Mesenchymal stem cell (in vitro differentiated cells and primary cell): ENCODE data around the gene HOXD4.

ENCODE experiments used
- DNase-seq: peaks from one replicate; pipeline ENCODE4 v3.0.0-alpha.2; 2013
- H2AFZ ChIP-seq: one replicate; pipeline ENCODE4 v1.6.1; 2013; ENCODE audit warnings: low read depth, mild to moderate bottlenecking, control low read depth, inconsistent platforms, low read length, moderate library complexity
- H2AK5ac ChIP-seq: 2 replicates; pipeline ENCODE4 v1.6.1; 2013; ENCODE audit warnings: low read length, moderate library complexity, mild to moderate bottlenecking, inconsistent platforms; ENCODE audit not compliant: severe bottlenecking
- H2BK120ac ChIP-seq: one replicate; pipeline ENCODE4 v1.6.1; 2013; ENCODE audit warnings: low read depth, mild to moderate bottlenecking, inconsistent platforms, low read length, moderate library complexity
- H2BK12ac ChIP-seq, 2 experiments: one replicate each; pipeline ENCODE4 v1.6.1; 2013; ENCODE audit warnings: inconsistent platforms in 2 of 2, low read length in 2 of 2, mild to moderate bottlenecking in 2 of 2, moderate library complexity in 2 of 2, control low read depth in 1 of 2
- H2BK15ac ChIP-seq: one replicate; pipeline ENCODE4 v1.6.1; 2013; ENCODE audit warnings: mild to moderate bottlenecking, low read depth, inconsistent platforms; ENCODE audit not compliant: poor library complexity, severe bottlenecking
- H2BK5ac ChIP-seq: 2 replicates; pipeline ENCODE4 v1.6.1; 2013; ENCODE audit warnings: low read depth, mild to moderate bottlenecking, low read length, control low read depth, inconsistent platforms; ENCODE audit not compliant: poor library complexity, severe bottlenecking
- H3K14ac ChIP-seq, 2 experiments: one replicate each; pipeline ENCODE4 v1.6.1; 2013; ENCODE audit warnings: inconsistent platforms in 2 of 2, low read length in 2 of 2, control low read depth in 1 of 2, mild to moderate bottlenecking in 1 of 2, moderate library complexity in 1 of 2
- H3K18ac ChIP-seq, 2 experiments: one replicate each; pipeline ENCODE4 v1.6.1; 2013; ENCODE audit warnings: inconsistent platforms in 2 of 2, low read length in 2 of 2, control low read depth in 1 of 2, low read depth in 1 of 2, mild to moderate bottlenecking in 1 of 2
- H3K23ac ChIP-seq, 2 experiments: one replicate each; pipeline ENCODE4 v1.6.1; 2013; ENCODE audit warnings: inconsistent platforms in 2 of 2, low read length in 2 of 2, mild to moderate bottlenecking in 2 of 2, moderate library complexity in 2 of 2, control low read depth in 1 of 2
- H3K27ac ChIP-seq: 2 replicates; pipeline ENCODE4 v1.5.1; 2013; ENCODE audit warnings: mild to moderate bottlenecking, moderate library complexity, low read length, control low read depth, inconsistent platforms; ENCODE audit not compliant: poor library complexity, severe bottlenecking
- H3K27me3 ChIP-seq, 2 experiments: 2 replicates each; pipeline versions ENCODE4 v1.6.1 to v1.7.0; 2013; ENCODE audit warnings: low read length in 2 of 2, mild to moderate bottlenecking in 2 of 2, moderate library complexity in 2 of 2, control low read depth in 1 of 2, inconsistent platforms in 1 of 2; ENCODE audit not compliant: control insufficient read depth in 1 of 2, insufficient read depth in 1 of 2
- H3K36me3 ChIP-seq, 2 experiments: 2 replicates each; pipeline versions ENCODE4 v1.6.1 to v1.7.0; 2013; ENCODE audit warnings: low read length in 2 of 2, control low read depth in 1 of 2, inconsistent platforms in 1 of 2, low read depth in 1 of 2, mild to moderate bottlenecking in 1 of 2; ENCODE audit not compliant: insufficient read depth in 2 of 2, control insufficient read depth in 1 of 2
- H3K4ac ChIP-seq, 2 experiments: one replicate each; pipeline ENCODE4 v1.6.1; 2013; ENCODE audit warnings: inconsistent platforms in 2 of 2, low read length in 2 of 2, mild to moderate bottlenecking in 2 of 2, moderate library complexity in 2 of 2, control low read depth in 1 of 2, low read depth in 1 of 2
- H3K4me1 ChIP-seq: 2 replicates; pipeline ENCODE4 v1.6.1; 2013; ENCODE audit warnings: low read depth, low read length, control low read depth; ENCODE audit not compliant: control insufficient read depth, insufficient read depth
- H3K4me2 ChIP-seq: 2 replicates; pipeline ENCODE4 v1.6.1; 2013; ENCODE audit warnings: low read length, mild to moderate bottlenecking, inconsistent platforms; ENCODE audit not compliant: poor library complexity, severe bottlenecking
- H3K4me3 ChIP-seq, 2 experiments: 2 replicates each; pipeline versions ENCODE4 v1.5.1 to v1.7.0; 2013; ENCODE audit warnings: low read length in 2 of 2, mild to moderate bottlenecking in 2 of 2, control low read depth in 1 of 2, low read depth in 1 of 2; ENCODE audit not compliant: insufficient read depth in 1 of 2
- H3K79me1 ChIP-seq: replicated peaks from 2 replicates; pipeline ENCODE4 v1.6.1; 2013; ENCODE audit warnings: mild to moderate bottlenecking, control low read depth, low read length, inconsistent platforms; ENCODE audit not compliant: poor library complexity, severe bottlenecking
- H3K9ac ChIP-seq: 2 replicates; pipeline ENCODE4 v1.7.0; 2013; ENCODE audit warnings: mild to moderate bottlenecking, low read length, moderate library complexity
- H3K9me3 ChIP-seq: 2 replicates; pipeline ENCODE4 v1.7.0; 2013; ENCODE audit warnings: mild to moderate bottlenecking, low read length; ENCODE audit not compliant: control insufficient read depth
- H4K8ac ChIP-seq: one replicate; pipeline ENCODE4 v1.6.1; 2013; ENCODE audit warnings: inconsistent platforms, mild to moderate bottlenecking, low read length, moderate library complexity
- H4K91ac ChIP-seq: one replicate; pipeline ENCODE4 v1.6.1; 2013; ENCODE audit warnings: mild to moderate bottlenecking, low read length, inconsistent platforms
- WGBS: methylation state at CpG from one replicate; pipeline ENCODE4 v1.1.7; 2013; ENCODE audit warnings: mixed read lengths; 5-methylcytosine and 5-hydroxymethylcytosine counted together

Gene HOXD4

GRCh38 chr2:176172895-176173566, 21.7 kb downstream of the HOXD4 start:
- 19% methylated on average over 6 of the region's 14 CpGs for WGBS
- no peak overlapping the region for H2AFZ ChIP-seq
- no peaks in the 10 kb centered on the region for H3K36me3 ChIP-seq
- H3K27ac ChIP-seq: no peak overlapping the region
- H3K27me3 ChIP-seq: peaks cover 7 to 88% of the 10 kb centered on the region in 2 experiments
- no peak overlapping the region for H2AK5ac ChIP-seq
- H3K9ac ChIP-seq: no peak overlapping the region
- H3K9me3 ChIP-seq: no peaks in the 10 kb centered on the region
- H3K4me1 ChIP-seq: peaks cover 23% of the 10 kb centered on the region
- H3K18ac ChIP-seq: no peak overlapping the region
- H3K4me2 ChIP-seq: no peak overlapping the region
- no peak overlapping the region for H2BK15ac ChIP-seq
- H3K4ac ChIP-seq: no peak overlapping the region
- no peak for DNase-seq
- no peak overlapping the region for H2BK120ac ChIP-seq
- H3K4me3 ChIP-seq: no peak overlapping the region
- no peaks in the 10 kb centered on the region for H3K79me1 ChIP-seq
- no peak overlapping the region for H4K91ac ChIP-seq
- H3K14ac ChIP-seq: no peak overlapping the region
- no peak overlapping the region for H3K23ac ChIP-seq
- H2BK12ac ChIP-seq: no peak overlapping the region
- H4K8ac ChIP-seq: no peak overlapping the region
- H2BK5ac ChIP-seq: no peak overlapping the region

DNA sequence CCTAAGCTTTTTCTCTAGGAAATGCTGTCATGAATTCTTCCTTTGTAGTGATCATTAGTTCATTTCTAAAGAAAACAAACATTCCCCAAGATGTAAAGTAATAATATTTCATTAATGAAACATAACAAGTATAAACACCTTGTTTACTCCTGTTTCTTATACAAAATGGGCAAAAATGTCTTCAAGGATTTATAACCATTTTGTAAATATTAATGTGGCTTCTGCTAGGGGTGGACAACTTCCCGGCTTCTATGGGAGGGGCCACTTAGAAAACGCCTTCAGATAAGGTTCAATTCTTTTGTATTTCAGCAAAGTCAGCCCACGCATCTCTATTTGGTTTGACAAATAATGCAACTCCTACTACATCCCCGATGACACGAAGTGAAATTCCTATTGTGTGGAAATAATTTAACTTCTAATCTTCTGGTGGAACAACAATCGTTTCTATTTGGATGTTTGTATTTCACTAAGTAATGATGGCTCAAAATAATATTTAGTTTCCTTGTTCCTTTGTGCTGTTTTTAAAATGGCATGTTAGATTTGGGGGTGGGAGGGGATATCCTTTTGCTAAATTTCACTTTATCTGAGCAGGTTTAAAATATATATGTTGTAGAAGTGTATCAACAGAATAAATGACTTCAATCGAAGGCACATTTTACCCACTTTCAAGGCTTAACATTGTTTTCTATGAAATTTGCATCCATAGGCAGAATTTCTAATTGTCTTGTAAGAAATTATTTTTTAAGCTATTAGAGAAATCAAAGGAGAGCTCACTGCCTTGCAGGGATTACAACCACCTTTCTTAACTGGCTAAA, 22.4 kb downstream of the HOXD4 start:
- H2AFZ ChIP-seq: no peak overlapping the region
- H3K36me3 ChIP-seq: peaks cover 0 to 2% of the 10 kb centered on the region in 2 experiments
- no peak overlapping the region for H2BK12ac ChIP-seq
- H2BK15ac ChIP-seq: no peak overlapping the region
- H3K27ac ChIP-seq: no peak overlapping the region
- DNase-seq: no peak
- H3K14ac ChIP-seq: no peak overlapping the region
- no peak overlapping the region for H3K4me2 ChIP-seq
- no peak overlapping the region for H3K23ac ChIP-seq
- H3K18ac ChIP-seq: no peak overlapping the region
- H3K4me3 ChIP-seq: peak overlapping the region in 1 of 2 experiments; percentile 55
- peak overlapping the region; percentile 63 for H3K9ac ChIP-seq
- H2BK120ac ChIP-seq: no peak overlapping the region
- WGBS: 7% methylated on average over 2 of the region's 7 CpGs
- no peak overlapping the region for H2BK5ac ChIP-seq
- H3K4me1 ChIP-seq: peaks cover 29% of the 10 kb centered on the region
- no peak overlapping the region for H4K8ac ChIP-seq
- H3K27me3 ChIP-seq: peaks cover 7 to 93% of the 10 kb centered on the region in 2 experiments
- H3K4ac ChIP-seq: no peak overlapping the region
- no peaks in the 10 kb centered on the region for H3K79me1 ChIP-seq
- H4K91ac ChIP-seq: no peak overlapping the region
- H3K9me3 ChIP-seq: no peaks in the 10 kb centered on the region
- no peak overlapping the region for H2AK5ac ChIP-seq

DNA sequence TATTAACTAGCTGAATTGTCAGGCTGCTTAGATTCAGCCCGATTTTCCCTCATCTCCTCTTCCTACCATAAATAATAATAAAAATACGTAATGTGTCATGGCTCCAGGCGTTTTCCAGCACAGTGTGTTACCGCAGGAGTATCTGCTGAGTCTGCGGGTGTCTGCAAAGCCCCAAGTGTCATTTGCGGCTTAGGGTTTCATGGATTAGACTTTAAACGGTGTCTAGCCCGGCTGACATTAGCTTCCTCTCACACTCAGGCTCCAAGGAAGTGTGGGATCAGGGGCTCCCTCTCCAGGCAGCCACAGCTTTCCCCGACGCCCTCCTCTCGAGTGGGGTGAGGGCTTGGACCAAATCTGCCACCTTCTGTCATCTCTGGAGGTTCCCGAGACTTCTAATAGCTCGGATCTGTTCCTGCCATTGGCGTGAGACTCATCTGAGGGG, 23.1 kb downstream of the HOXD4 start:
- WGBS: 3% methylated on average over 14 of the region's 14 CpGs
- H3K36me3 ChIP-seq: peaks cover 0 to 2% of the 10 kb centered on the region in 2 experiments

More for the DNA sequence above, 23.1 kb downstream of the HOXD4 start:
- Histone ChIP-seq H3K79me1 (no peaks in the 10 kb centered on the region), H4K91ac (no peak overlapping the region), H3K4ac (no peak overlapping the region), H2BK120ac (no peak overlapping the region), H4K8ac (no peak overlapping the region), H2AFZ (no peak overlapping the region), H3K27ac (no peak overlapping the region), H3K4me2 (peak overlapping the region; percentile 55), H3K4me1 (peaks cover 29% of the 10 kb centered on the region), H3K9ac (peak overlapping the region; percentile 63), H2AK5ac (no peak overlapping the region), H3K23ac (no peak overlapping the region), H2BK12ac (no peak overlapping the region), H3K18ac (no peak overlapping the region), H2BK5ac (no peak overlapping the region), H3K4me3 (peak overlapping the region in 1 of 2 experiments; percentile 55), H3K27me3 (peaks cover 13 to 93% of the 10 kb centered on the region in 2 experiments), H3K9me3 (no peaks in the 10 kb centered on the region), H2BK15ac (no peak overlapping the region), H3K14ac (no peak overlapping the region)
- DNase-seq: no peak
